H1 (cell line): ENCODE data around the gene MRM3. TPM values are rescaled to one million over a fixed set of nuclear protein-coding genes. Genes with fewer than 3 reads are reported as not detected.

Source experiments
- CTCF ChIA-PET: fragments of 300-600 bp; sonication (Branson Sonifier 250); formaldehyde crosslinking; loops from one replicate; lab custom pipeline; 2021; ENCODE audit not compliant: partially characterized antibody; lab: Charles Lee
- POLR2A ChIA-PET: fragments of 300-600 bp; sonication (Branson Sonifier 250); formaldehyde crosslinking; loops from one replicate; lab custom pipeline; 2021; ENCODE audit warnings: inconsistent platforms; ENCODE audit not compliant: partially characterized antibody; lab: Charles Lee
- DNase-seq, 2 experiments: peaks; one replicate each; pipeline versions ENCODE4 v3.0.0 to v3.0.0-alpha.2; 2010 to 2022; ENCODE audit warnings: low spot score in 2 of 2, low read depth in 1 of 2, mixed read lengths in 1 of 2
- FAIRE-seq: peaks from 2 replicates; lab custom pipeline; 2011; peaks lifted over from hg19 to GRCh38; lab: Jason Lieb, UNC
- H2AFZ ChIP-seq: 2 replicates; pipeline ENCODE4 v1.8.1; 2012; ENCODE audit warnings: low read length, inconsistent platforms
- H2AK5ac ChIP-seq: 2 replicates; pipeline ENCODE4 v1.6.1; 2013; ENCODE audit warnings: low read depth, low read length
- H2BK120ac ChIP-seq: replicated peaks from 2 replicates; pipeline ENCODE3; 2013; ENCODE audit warnings: low read depth, low read length, inconsistent platforms
- H2BK12ac ChIP-seq: 2 replicates; pipeline ENCODE4 v1.6.1; 2013; ENCODE audit warnings: low read depth, low read length
- H2BK15ac ChIP-seq: 2 replicates; pipeline ENCODE4 v1.6.1; 2013; ENCODE audit warnings: low read length
- H2BK20ac ChIP-seq: 2 replicates; pipeline ENCODE4 v1.6.1; 2013; ENCODE audit warnings: low read length
- H2BK5ac ChIP-seq: 2 replicates; pipeline ENCODE4 v1.6.1; 2013; ENCODE audit warnings: low read depth, low read length
- H3K14ac ChIP-seq: 2 replicates; pipeline ENCODE4 v1.6.1; 2013; ENCODE audit warnings: inconsistent platforms; ENCODE audit not compliant: insufficient read length
- H3K18ac ChIP-seq: 2 replicates; pipeline ENCODE4 v1.6.1; 2013; ENCODE audit warnings: low read length; ENCODE audit errors: extremely low read depth
- H3K23ac ChIP-seq: 2 replicates; pipeline ENCODE4 v1.6.1; 2013; ENCODE audit warnings: inconsistent platforms; ENCODE audit not compliant: insufficient read length
- H3K23me2 ChIP-seq: 2 replicates; pipeline ENCODE4 v1.6.1; 2013; ENCODE audit warnings: low read depth, low read length
- H3K27ac ChIP-seq: 2 replicates; pipeline ENCODE4 v1.6.1; 2011; ENCODE audit warnings: low read depth, low read length, inconsistent platforms
- H3K27me3 ChIP-seq, 4 experiments: replicated peaks in 1 of 4; 1 replicate in 1 of 4; 2 replicates in 3 of 4; pipeline versions ENCODE4 v1.6.1 to v1.8.1; 2011 to 2013; ENCODE audit warnings: low read length in 3 of 4, mild to moderate bottlenecking in 3 of 4, inconsistent platforms in 2 of 4, mixed read lengths in 2 of 4, moderate library complexity in 1 of 4; ENCODE audit not compliant: control insufficient read depth in 3 of 4, insufficient read depth in 3 of 4; ENCODE audit errors: extremely low read depth in 1 of 4
- H3K36me3 ChIP-seq, 4 experiments: 2 replicates each; pipeline versions ENCODE4 v1.6.1 to v1.8.1; 2011 to 2013; ENCODE audit warnings: mild to moderate bottlenecking in 4 of 4, low read length in 3 of 4, moderate library complexity in 2 of 4, control low read depth in 1 of 4, inconsistent platforms in 1 of 4; ENCODE audit not compliant: insufficient read depth in 4 of 4, control insufficient read depth in 2 of 4
- H3K4ac ChIP-seq: replicated peaks from 2 replicates; pipeline ENCODE3; 2013; ENCODE audit warnings: low read length, low read depth, mixed read lengths, inconsistent platforms; ENCODE audit not compliant: insufficient read length
- H3K4me1 ChIP-seq, 4 experiments: replicated peaks in 1 of 4; 1 replicate in 1 of 4; 2 replicates in 3 of 4; pipeline versions ENCODE4 v1.6.1 to v1.8.1; 2011 to 2013; ENCODE audit warnings: low read length in 3 of 4, inconsistent platforms in 2 of 4, mixed read lengths in 1 of 4; ENCODE audit not compliant: insufficient read depth in 4 of 4, control insufficient read depth in 3 of 4
- H3K4me2 ChIP-seq, 2 experiments: 2 replicates each; pipeline versions ENCODE4 v1.6.1 to v1.8.1; 2011 to 2013; ENCODE audit warnings: low read depth in 2 of 2, low read length in 2 of 2, control low read depth in 1 of 2, inconsistent platforms in 1 of 2, mild to moderate bottlenecking in 1 of 2; ENCODE audit not compliant: insufficient read depth in 1 of 2
- H3K4me3 ChIP-seq, 4 experiments: fragments of 200-600, 300-600 bp in 1 of 4; sonication (generic), shearing (Covaris generic), sonication (Bioruptor Twin) in 1 of 4; 2 replicates each; pipeline versions ENCODE4 v1.5.1 to v1.8.1; 2011 to 2016; ENCODE audit warnings: low read length in 4 of 4, low read depth in 3 of 4, control low read depth in 2 of 4, inconsistent platforms in 2 of 4, mild to moderate bottlenecking in 2 of 4, mixed read lengths in 1 of 4, moderate library complexity in 1 of 4; ENCODE audit not compliant: insufficient read depth in 2 of 4; ENCODE audit errors: extremely low read depth in 1 of 4
- H3K56ac ChIP-seq: replicated peaks from 2 replicates; pipeline ENCODE3; 2013; ENCODE audit warnings: low read depth, mild to moderate bottlenecking, mixed read lengths, low read length, inconsistent platforms; ENCODE audit not compliant: insufficient read length
- H3K79me1 ChIP-seq: 2 replicates; pipeline ENCODE4 v1.6.1; 2013; ENCODE audit warnings: low read depth, low read length, control low read depth
- H3K79me2 ChIP-seq, 2 experiments: 2 replicates each; pipeline versions ENCODE4 v1.6.1 to v1.8.1; 2012 to 2013; ENCODE audit warnings: low read length in 2 of 2, mild to moderate bottlenecking in 2 of 2, inconsistent platforms in 1 of 2; ENCODE audit not compliant: insufficient read depth in 2 of 2, control insufficient read depth in 1 of 2
- H3K9ac ChIP-seq, 4 experiments: replicated peaks in 1 of 4; 1 replicate in 1 of 4; 2 replicates in 3 of 4; pipeline versions ENCODE4 v1.6.1 to v1.8.1; 2011 to 2013; ENCODE audit warnings: low read depth in 3 of 4, low read length in 3 of 4, control low read depth in 2 of 4, mild to moderate bottlenecking in 2 of 4, moderate library complexity in 2 of 4, inconsistent platforms in 1 of 4; ENCODE audit errors: extremely low read depth in 1 of 4
- H3K9me3 ChIP-seq, 2 experiments: 2 replicates each; pipeline versions ENCODE4 v1.6.1 to v1.8.1; 2012 to 2013; ENCODE audit warnings: mild to moderate bottlenecking in 2 of 2, moderate library complexity in 2 of 2, control low read depth in 1 of 2, inconsistent platforms in 1 of 2, low read depth in 1 of 2, low read length in 1 of 2, mixed read lengths in 1 of 2; ENCODE audit not compliant: insufficient read depth in 2 of 2
- H4K20me1 ChIP-seq, 2 experiments: replicated peaks in 1 of 2; 2 replicates each; pipeline versions ENCODE3 to v1.8.1; 2011 to 2013; ENCODE audit warnings: inconsistent platforms in 2 of 2, low read length in 2 of 2, mild to moderate bottlenecking in 1 of 2; ENCODE audit not compliant: insufficient read depth in 2 of 2, control insufficient read depth in 1 of 2
- H4K5ac ChIP-seq: 2 replicates; pipeline ENCODE4 v1.6.1; 2013; ENCODE audit warnings: low read length, low read depth, mixed read lengths, inconsistent platforms; ENCODE audit not compliant: insufficient read length
- H4K8ac ChIP-seq: 2 replicates; pipeline ENCODE4 v1.8.0; 2013; ENCODE audit warnings: mild to moderate bottlenecking, moderate library complexity, low read length, inconsistent platforms; ENCODE audit not compliant: insufficient read depth; ENCODE audit errors: extremely low read depth
- H4K91ac ChIP-seq: replicated peaks from 2 replicates; pipeline ENCODE3; 2013; ENCODE audit warnings: low read length, mixed read lengths, inconsistent platforms; ENCODE audit not compliant: insufficient read length
- BACH1 ChIP-seq: IDR thresholded peaks from 2 replicates; pipeline ENCODE4 v1.6.1; 2012; ENCODE audit warnings: low read length, improper control_type of control experiment
- CHD2 ChIP-seq: IDR thresholded peaks from 2 replicates; pipeline ENCODE4 v1.6.1; 2012; ENCODE audit warnings: low read length, improper control_type of control experiment
- FOSL1 ChIP-seq: IDR thresholded peaks from 2 replicates; pipeline ENCODE4 v1.6.1; 2011; ENCODE audit warnings: mild to moderate bottlenecking, low read depth, low read length, moderate library complexity; ENCODE audit not compliant: insufficient read depth
- JUN ChIP-seq: IDR thresholded peaks from 2 replicates; pipeline ENCODE4 v1.6.1; 2011; ENCODE audit warnings: low read depth, mild to moderate bottlenecking, improper control_type of control experiment, low read length
- KDM1A ChIP-seq: fragments of 200-600, 300-600 bp; sonication (generic); IDR thresholded peaks from 2 replicates; pipeline ENCODE4 v1.7.1; 2016; ENCODE audit warnings: mild to moderate bottlenecking, low read length, borderline replicate concordance
- MAFK ChIP-seq: IDR thresholded peaks from 2 replicates; pipeline ENCODE4 v1.6.1; 2012; ENCODE audit warnings: low read depth, mild to moderate bottlenecking, improper control_type of control experiment, low read length
- SIRT6 ChIP-seq: IDR thresholded peaks from one replicate; pipeline ENCODE4 v1.7.1; 2012; ENCODE audit warnings: low read length, inconsistent platforms
- SRF ChIP-seq: IDR thresholded peaks from 2 replicates; pipeline ENCODE4 v1.6.1; 2011; ENCODE audit warnings: mild to moderate bottlenecking, low read depth, low read length, moderate library complexity
- SUZ12 ChIP-seq: fragments of 200-600 bp; sonication (generic); IDR thresholded peaks from 2 replicates; pipeline ENCODE4 v1.6.1; 2012; ENCODE audit warnings: mild to moderate bottlenecking, inconsistent platforms, low read length, moderate library complexity, mixed read lengths
- TAF7 ChIP-seq: optimal IDR thresholded peaks from 2 replicates; pipeline ENCODE3; 2011; ENCODE audit warnings: low read depth, mild to moderate bottlenecking, inconsistent platforms, low read length, moderate library complexity, borderline replicate concordance
- ZNF274 ChIP-seq: IDR thresholded peaks from 2 replicates; pipeline ENCODE4 v1.7.0; 2012; ENCODE audit warnings: low read length, borderline replicate concordance; ENCODE audit errors: extremely low read depth
- WGBS, 2 experiments: shearing (Covaris generic) in 1 of 2; methylation state at CpG; one replicate each; pipeline versions ENCODE4 v1.1.6 to v1.1.7; 2013 to 2015; ENCODE audit warnings: low lambda C conversion rate in 2 of 2, mixed read lengths in 2 of 2, inconsistent platforms in 1 of 2, low coverage in 1 of 2, missing lambda C conversion rate in 1 of 2; ENCODE audit not compliant: insufficient replicate concordance in 2 of 2, insufficient coverage in 1 of 2, insufficient read length in 1 of 2; ENCODE audit errors: extremely low coverage in 1 of 2, missing lambda C conversion rate in 1 of 2; 5-methylcytosine and 5-hydroxymethylcytosine counted together
- polyA plus RNA-seq, 7 experiments: library from polyadenylated mRNA; depleted of rRNA in 3 of 7; stranded (reverse) in 5 of 7; unstranded in 2 of 7; fragments of >200 nt in 5 of 7; fragments of 200-250 nt in 2 of 7; gene quantifications; 1 replicate in 5 of 7; 2 replicates in 1 of 7; 4 replicates in 1 of 7; pipeline versions ENCODE4 v1.2.1 to v1.2.3, GENCODE V29; 2011 to 2013; ENCODE audit warnings: missing spikeins in 2 of 7, mixed read lengths in 2 of 7
- total RNA-seq: library from RNA; stranded (reverse); fragmentation: NEBNext Ultra II Directional; extraction: Animal tissue kit (Norgen Biotek cat#: 25700); gene quantifications from 2 replicates; pipeline ENCODE4 v1.2.1, GENCODE V29; 2021

MRM3 gene
- total and polyA plus RNA-seq, 2 of the 8 experiments (the other 6 are each of a cell fraction or from before 2014, with no cell fraction given): 10.1 to 20.8 TPM

DNA sequence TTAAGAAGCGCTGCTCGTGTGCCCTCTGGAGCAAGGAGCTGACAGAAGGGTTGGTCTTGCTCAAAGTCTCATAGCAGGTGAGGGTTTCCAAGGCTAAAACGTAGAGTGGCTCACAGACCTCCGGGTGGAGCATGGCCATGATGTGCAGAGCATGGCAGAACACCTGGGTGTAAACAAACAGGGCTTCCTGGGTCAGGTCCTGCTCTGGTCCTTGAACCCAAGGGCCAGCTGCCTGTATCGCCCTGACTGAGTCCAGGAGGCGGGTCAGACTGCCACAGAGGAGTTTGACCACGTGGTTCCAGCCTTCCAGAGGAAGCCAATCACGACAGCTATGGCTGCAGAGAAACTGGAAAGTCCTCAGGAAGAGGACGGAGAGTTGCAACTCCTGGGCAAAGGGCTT, 37.2 kb upstream of the MRM3 start:
- Histone ChIP-seq H2BK20ac (no peak overlapping the region), H4K5ac (no peak overlapping the region), H3K27ac (no peak overlapping the region), H3K4me2 (no peak overlapping the region), H3K23me2 (no peaks in the 10 kb centered on the region; the same call in 1 of the 2 replicates), H3K56ac (no peak overlapping the region), H3K27me3 (no peaks in the 10 kb centered on the region), H4K8ac (no peak overlapping the region), H3K23ac (no peak overlapping the region), H3K18ac (no peak overlapping the region), H2BK15ac (no peak overlapping the region), H2AK5ac (no peak overlapping the region), H2BK5ac (no peak overlapping the region), H4K91ac (no peak overlapping the region), H3K9ac (no peak overlapping the region), H3K36me3 (peaks cover 41 to 89% (median 59%) of the 10 kb centered on the region in 4 experiments), H3K14ac (no peak overlapping the region), H2BK120ac (no peak overlapping the region), H2BK12ac (no peak overlapping the region), H4K20me1 (peaks cover 3 to 40% of the 10 kb centered on the region in 2 experiments), H3K9me3 (peaks cover 4 to 7% of the 10 kb centered on the region in 2 experiments; a peak in 2 of 4 replicates)
- WGBS, 2 experiments: 83% methylated on average over 9 of the region's 9 CpGs; no CpG with 5 or more reads in 1 of the 2 experiments
- DNase-seq (no peak), FAIRE-seq (no peak)
- CTCF ChIA-PET: interaction anchor here (0.7 to 1.3 kb wide), 3 partner anchors 10 to 303 kb away, joined by 3 read pairs; no protein-coding TSS in a partner anchor
- TF ChIP-seq SRF (no peak), BACH1 (no peak), MAFK (no peak), JUN (no peak), CHD2 (no peak), SUZ12 (no peak), KDM1A (no peak), FOSL1 (no peak), TAF7 (no peak), SIRT6 (no peak), ZNF274 (no peak)
- TF ChIP-seq, all 59 proteins: peak for 0
- Histone ChIP-seq H3K79me2 (peaks cover 3 to 29% of the 10 kb centered on the region in 2 experiments; a peak in 3 of 4 replicates), H2AFZ (no peak overlapping the region), H3K4me1 (no peaks in the 10 kb centered on the region), H3K79me1 (peaks cover 15% of the 10 kb centered on the region), H3K4ac (no peak overlapping the region), H3K4me3 (no peak overlapping the region)
- POLR2A ChIA-PET: interaction anchor here (0.6 to 3.9 kb wide), 4 partner anchors 8 to 543 kb away, joined by 3 to 15 read pairs (median 3); partner anchors contain the start of gene NXN
